NT2/D1 (cell line): ENCODE measurements around the gene B3GAT3.

Experiments
- DNase-seq: peaks from one replicate; pipeline ENCODE4 v3.0.0-alpha.2; 2011; ENCODE audit warnings: low read depth, low spot score
- H3K27me3 ChIP-seq: 2 replicates; pipeline ENCODE4 v1.6.0; 2011; ENCODE audit warnings: mild to moderate bottlenecking; ENCODE audit not compliant: insufficient read length, insufficient read depth
- H3K36me3 ChIP-seq: 2 replicates; pipeline ENCODE4 v1.6.1; 2011; ENCODE audit warnings: mild to moderate bottlenecking, low read length, mixed read lengths; ENCODE audit not compliant: insufficient read depth, insufficient read length
- H3K4me1 ChIP-seq: 2 replicates; pipeline ENCODE4 v1.5.1; 2011; ENCODE audit not compliant: insufficient read depth, insufficient read length
- H3K4me3 ChIP-seq: 2 replicates; pipeline ENCODE4 v1.5.1; 2011; ENCODE audit warnings: low read depth; ENCODE audit not compliant: insufficient read length
- H3K9ac ChIP-seq: 2 replicates; pipeline ENCODE4 v1.6.0; 2011; ENCODE audit warnings: low read depth; ENCODE audit not compliant: insufficient read length
- H3K9me3 ChIP-seq: 2 replicates; pipeline ENCODE4 v1.5.1; 2011; ENCODE audit warnings: mild to moderate bottlenecking, low read length; ENCODE audit not compliant: insufficient read depth
- SUZ12 ChIP-seq: IDR thresholded peaks from 2 replicates; pipeline ENCODE4 v1.6.1; 2011; ENCODE audit not compliant: insufficient read length, insufficient read depth; ENCODE audit errors: extremely low read depth
- YY1 ChIP-seq: IDR thresholded peaks from 2 replicates; pipeline ENCODE4 v1.6.1; 2011; ENCODE audit not compliant: insufficient read length, insufficient read depth
- ZNF274 ChIP-seq: IDR thresholded peaks from 2 replicates; pipeline ENCODE4 v1.6.1; 2011; ENCODE audit warnings: mild to moderate bottlenecking, low read depth, low read length

The B3GAT3 gene

GRCh38 chr11:62613291-62613778, 8.5 kb downstream of the B3GAT3 start:
- H3K4me3 ChIP-seq, result peak overlapping the region; percentile 0
- H3K27me3 ChIP-seq, result no peaks in the 10 kb centered on the region
- H3K4me1 ChIP-seq, result peaks cover 28% of the 10 kb centered on the region
- TF ChIP-seq SUZ12, result no peak
- no peak for TF ChIP-seq YY1
- TF ChIP-seq ZNF274, result no peak
- no peak for DNase-seq
- peaks cover 36% of the 10 kb centered on the region for H3K36me3 ChIP-seq
- H3K9me3 ChIP-seq, result no peaks in the 10 kb centered on the region
- H3K9ac ChIP-seq, result peak overlapping the region; percentile 2

- Histone ChIP-seq H3K27me3 (no peaks in the 10 kb centered on the region), H3K9me3 (no peaks in the 10 kb centered on the region), H3K9ac (peak within 1 kb of the TSS; percentile 92), H3K4me1 (peaks cover 28% of the 10 kb centered on the region), H3K4me3 (peak within 1 kb of the TSS; percentile 78), H3K36me3 (peaks cover 40% of the 10 kb centered on the region)
- no peak for TF ChIP-seq SUZ12
- peak; percentile 84 for DNase-seq
These were observed 9.2 kb downstream of the B3GAT3 start, which contains the start of the genes EML3 and ROM1 for GRCh38 chr11:62612366-62613290. Gene EML3 (minus strand): TSS chr11:62612775. CDS start chr11:62612457, 318 bp downstream. Gene ROM1 (plus strand): TSS chr11:62613257. CDS start chr11:62613282, 25 bp downstream.

- H3K9ac ChIP-seq, result peak overlapping the region; percentile 92
- peaks cover 35% of the 10 kb centered on the region for H3K36me3 ChIP-seq
- TF ChIP-seq YY1, result no peak
- no peak for TF ChIP-seq ZNF274
- TF ChIP-seq SUZ12, result no peak
- H3K27me3 ChIP-seq, result no peaks in the 10 kb centered on the region
- H3K4me3 ChIP-seq, result peak overlapping the region; percentile 78
- no peaks in the 10 kb centered on the region for H3K9me3 ChIP-seq
- H3K4me1 ChIP-seq, result peaks cover 28% of the 10 kb centered on the region
- DNase-seq, result no peak
These were observed 10.0 kb downstream of the B3GAT3 start for GRCh38 chr11:62611705-62612365.

- H3K4me1 ChIP-seq, result peaks cover 28% of the 10 kb centered on the region
- no peak for TF ChIP-seq ZNF274
- no peak for TF ChIP-seq YY1
- TF ChIP-seq SUZ12, result no peak
- no peaks in the 10 kb centered on the region for H3K9me3 ChIP-seq
- no peak for DNase-seq
- H3K27me3 ChIP-seq, result no peaks in the 10 kb centered on the region
- peak overlapping the region; percentile 92 for H3K9ac ChIP-seq
- H3K4me3 ChIP-seq, result peak overlapping the region; percentile 78
- peaks cover 27% of the 10 kb centered on the region for H3K36me3 ChIP-seq
These were observed 10.7 kb downstream of the B3GAT3 start for GRCh38 chr11:62610814-62611704.

DNA sequence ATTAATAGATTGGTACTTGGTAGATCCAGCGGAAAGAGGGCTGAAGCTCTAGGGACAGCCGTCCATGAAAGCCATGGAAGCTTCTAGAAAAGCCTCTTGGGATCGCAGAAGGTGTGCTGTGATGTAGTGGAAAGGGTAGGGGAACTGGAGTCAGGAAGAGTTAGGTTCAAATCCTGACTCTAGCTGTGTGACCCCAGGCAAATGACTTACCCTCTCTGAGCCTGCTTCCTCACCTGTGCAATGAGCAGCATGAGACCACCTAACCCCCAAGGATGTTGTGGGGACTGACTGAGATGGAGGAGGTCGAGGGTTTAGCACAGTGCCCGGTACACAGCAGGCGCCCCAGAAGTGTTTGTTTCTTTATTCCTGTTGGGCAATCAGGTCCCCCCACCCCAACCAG, 11.4 kb downstream of the B3GAT3 start:
- Histone ChIP-seq H3K9ac (peak overlapping the region; percentile 92), H3K36me3 (peaks cover 25% of the 10 kb centered on the region), H3K4me3 (no peak overlapping the region), H3K9me3 (no peaks in the 10 kb centered on the region), H3K27me3 (no peaks in the 10 kb centered on the region), H3K4me1 (peaks cover 31% of the 10 kb centered on the region)
- TF ChIP-seq YY1 (no peak), ZNF274 (no peak), SUZ12 (no peak)
- DNase-seq, result no peak

DNA sequence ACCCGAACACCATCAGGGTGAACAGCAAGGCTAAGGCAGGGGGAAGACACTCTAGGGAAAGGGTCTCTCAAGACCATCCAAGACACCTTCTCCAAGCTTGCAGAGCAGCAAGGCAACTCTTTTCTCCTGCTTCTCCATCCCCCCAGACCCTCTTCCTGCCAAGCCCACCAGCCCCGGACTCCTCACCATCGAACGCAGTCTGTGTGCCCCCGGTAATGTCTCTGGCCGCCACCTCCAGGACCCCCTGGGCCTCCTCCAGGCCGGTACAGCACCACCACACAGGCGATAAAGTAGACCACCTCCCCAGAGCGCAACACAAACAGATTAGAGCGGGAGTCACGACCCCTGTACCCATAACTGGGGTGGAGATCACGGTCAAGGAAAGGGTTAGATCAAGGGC, 13.0 kb downstream of the B3GAT3 start:
- no peak for DNase-seq
- H3K36me3 ChIP-seq, result peaks cover 24% of the 10 kb centered on the region
- TF ChIP-seq YY1 (no peak), SUZ12 (no peak), ZNF274 (no peak)
- H3K9me3 ChIP-seq, result no peaks in the 10 kb centered on the region
- no peak overlapping the region for H3K4me3 ChIP-seq
- H3K9ac ChIP-seq, result no peak overlapping the region
- H3K4me1 ChIP-seq, result peaks cover 31% of the 10 kb centered on the region
- H3K27me3 ChIP-seq, result no peaks in the 10 kb centered on the region

GRCh38 chr11:62607714-62608113, 14.1 kb downstream of the B3GAT3 start:
- Histone ChIP-seq H3K36me3 (peaks cover 25% of the 10 kb centered on the region), H3K4me1 (peaks cover 30% of the 10 kb centered on the region), H3K9ac (no peak overlapping the region), H3K27me3 (peaks cover 2% of the 10 kb centered on the region), H3K9me3 (no peaks in the 10 kb centered on the region), H3K4me3 (no peak overlapping the region)
- no peak for DNase-seq
- TF ChIP-seq ZNF274 (no peak), SUZ12 (no peak), YY1 (no peak)
